SK-N-SH treated with all-trans-retinoic acid at 6 μM for 48 hours (cell line): ENCODE data around the gene HHAT.

Source experiments
- ATAC-seq: fragments of 200-7000 bp; cut with Tn5 transposase; 3 replicates; pipeline ENCODE4 v1.9.1; 2020; ENCODE audit warnings: mild to moderate bottlenecking, moderate library complexity
- ARNTL ChIP-seq: fragments of 450-650 bp; formaldehyde crosslinking; IDR thresholded peaks from 2 replicates; pipeline ENCODE4 v1.5.0; 2020; ENCODE audit warnings: low read depth, mild to moderate bottlenecking, moderate library complexity, borderline replicate concordance
- BACH2 ChIP-seq: fragments of 250-450 bp; sonication (Bioruptor Pico); IDR thresholded peaks from 2 replicates; pipeline ENCODE4 v1.9.0; 2021; ENCODE audit warnings: mild to moderate bottlenecking, borderline replicate concordance
- CSDC2 ChIP-seq: fragments of 250-450 bp; sonication (Bioruptor Pico); IDR thresholded peaks from 2 replicates; pipeline ENCODE4 v1.5.0; 2020; ENCODE audit warnings: mild to moderate bottlenecking, moderate library complexity
- GLIS3 ChIP-seq: fragments of 250-450 bp; sonication (Bioruptor Pico); IDR thresholded peaks from 2 replicates; pipeline ENCODE4 v1.5.0; 2020; ENCODE audit warnings: mild to moderate bottlenecking, moderate library complexity
- ISL1 ChIP-seq: fragments of 250-450 bp; sonication (Bioruptor Pico); IDR thresholded peaks from 2 replicates; pipeline ENCODE4 v2.1.2; 2022; ENCODE audit warnings: mild to moderate bottlenecking, moderate library complexity
- OSR1 ChIP-seq: fragments of 250-450 bp; sonication (Bioruptor Pico); IDR thresholded peaks from 2 replicates; pipeline ENCODE4 v1.8.0; 2022; ENCODE audit warnings: moderate library complexity, mild to moderate bottlenecking, inconsistent platforms
- PPARA ChIP-seq: fragments of 250-450 bp; sonication (Bioruptor Pico); IDR thresholded peaks from 2 replicates; pipeline ENCODE4 v1.5.0; 2020; ENCODE audit warnings: mild to moderate bottlenecking, borderline replicate concordance
- RARB ChIP-seq: fragments of 250-450 bp; sonication (Bioruptor Pico); IDR thresholded peaks from 2 replicates; pipeline ENCODE4 v1.8.0; 2021; ENCODE audit warnings: mild to moderate bottlenecking, moderate library complexity
- SNAI2 ChIP-seq: fragments of 250-450 bp; sonication (Bioruptor Pico); IDR thresholded peaks from 2 replicates; pipeline ENCODE4 v1.5.0; 2020; ENCODE audit warnings: mild to moderate bottlenecking, moderate library complexity
- TCF4 ChIP-seq: fragments of 250-450 bp; sonication (Bioruptor Pico); IDR thresholded peaks from 2 replicates; pipeline ENCODE4 v1.8.0; 2021; ENCODE audit warnings: mild to moderate bottlenecking, moderate library complexity, borderline replicate concordance
- TOX ChIP-seq: fragments of 250-450 bp; sonication (Bioruptor Pico); IDR thresholded peaks from 2 replicates; pipeline ENCODE4 v1.8.0; 2021; ENCODE audit warnings: mild to moderate bottlenecking, moderate library complexity, borderline replicate concordance
- ZC3H10 ChIP-seq: fragments of 250-450 bp; sonication (Bioruptor Pico); IDR thresholded peaks from 2 replicates; pipeline ENCODE4 v1.5.1; 2021; ENCODE audit warnings: mild to moderate bottlenecking, moderate library complexity
- ZFP3 ChIP-seq: fragments of 250-450 bp; sonication (Bioruptor Pico); IDR thresholded peaks from 2 replicates; pipeline ENCODE4 v1.5.0; 2020; ENCODE audit warnings: mild to moderate bottlenecking, moderate library complexity
- ZFP30 ChIP-seq: fragments of 450-650 bp; formaldehyde crosslinking; IDR thresholded peaks from 2 replicates; pipeline ENCODE4 v1.5.0; 2022; ENCODE audit warnings: mild to moderate bottlenecking, moderate library complexity
- ZNF565 ChIP-seq: fragments of 450-650 bp; formaldehyde crosslinking; conservative IDR thresholded peaks from 2 replicates; pipeline ENCODE4 v1.5.0; 2020; ENCODE audit warnings: low read depth, mild to moderate bottlenecking, moderate library complexity
- ZNF8 ChIP-seq: fragments of 450-650 bp; formaldehyde crosslinking; IDR thresholded peaks from 2 replicates; pipeline ENCODE4 v1.5.0; 2020; ENCODE audit warnings: mild to moderate bottlenecking, moderate library complexity
- TF ChIP-seq, protein P1 (sequence below): fragments of 250-450 bp; sonication (Bioruptor Pico); IDR thresholded peaks from 2 replicates; pipeline ENCODE4 v1.8.0; 2021; ENCODE audit warnings: low read depth, mild to moderate bottlenecking, moderate library complexity, borderline replicate concordance
- TF ChIP-seq, protein P2 (sequence below): fragments of 250-450 bp; sonication (Bioruptor Pico); IDR thresholded peaks from 2 replicates; pipeline ENCODE4 v1.5.1; 2021; ENCODE audit warnings: mild to moderate bottlenecking, moderate library complexity
- TF ChIP-seq, protein P3 (sequence below): fragments of 250-450 bp; sonication (Bioruptor Pico); IDR thresholded peaks from 2 replicates; pipeline ENCODE4 v1.5.1; 2020; ENCODE audit warnings: low read depth, mild to moderate bottlenecking, moderate library complexity
- TF ChIP-seq, protein P4 (sequence below): fragments of 250-450 bp; sonication (Bioruptor Pico); IDR thresholded peaks from 2 replicates; pipeline ENCODE4 v1.8.0; 2020; ENCODE audit warnings: mild to moderate bottlenecking, moderate library complexity, borderline replicate concordance

Gene HHAT

DNA sequence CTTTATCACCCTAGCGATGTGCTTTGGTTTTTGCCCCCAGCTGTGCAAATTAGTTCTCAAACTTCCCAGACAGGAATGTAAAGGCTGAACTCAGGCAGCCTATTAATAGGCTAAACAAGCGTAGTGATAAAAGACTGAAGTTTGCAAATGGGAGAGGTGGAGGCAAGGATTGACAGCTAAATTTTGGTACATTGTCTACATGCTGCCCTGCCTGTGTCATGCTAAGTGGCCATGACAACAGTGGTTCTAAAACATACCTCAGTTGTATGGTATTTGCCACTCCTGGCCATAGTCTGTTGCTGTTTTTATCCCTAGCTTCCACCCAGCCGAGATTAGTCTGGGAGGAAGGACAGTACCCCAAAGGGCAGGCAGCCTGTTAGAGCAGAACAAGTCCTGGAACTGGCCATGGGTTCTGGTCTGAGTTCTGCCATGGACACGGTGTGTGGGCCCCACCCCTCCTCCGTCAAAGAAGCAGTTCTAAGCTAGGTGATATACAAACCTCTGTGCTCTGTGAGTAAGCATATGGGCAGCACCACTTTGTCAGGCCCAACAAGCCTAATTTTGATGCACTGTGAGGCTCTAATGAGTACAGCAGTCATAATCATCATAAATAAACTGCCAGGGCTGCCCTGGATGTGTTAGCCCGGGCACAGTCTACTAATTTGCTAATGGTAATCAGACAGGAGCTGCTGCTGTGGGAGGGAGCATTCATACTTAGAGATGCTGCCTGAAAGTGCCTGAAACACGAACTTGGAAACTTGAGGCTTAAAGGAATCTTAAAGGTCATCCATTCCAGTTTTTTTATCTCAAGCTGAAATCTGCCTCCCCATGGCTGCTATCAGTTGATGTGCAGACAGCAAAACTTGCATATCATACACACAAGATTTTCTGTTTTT, 177.1 kb downstream of the HHAT start:
- ATAC-seq, result peak; percentile 73
- TF ChIP-seq ARNTL (CRISPR knock-in tag) (no peak), TCF4 (CRISPR knock-in tag) (no peak), BACH2 (CRISPR knock-in tag) (no peak), RARB (CRISPR knock-in tag) (no peak)
- TF ChIP-seq, protein P1, sequence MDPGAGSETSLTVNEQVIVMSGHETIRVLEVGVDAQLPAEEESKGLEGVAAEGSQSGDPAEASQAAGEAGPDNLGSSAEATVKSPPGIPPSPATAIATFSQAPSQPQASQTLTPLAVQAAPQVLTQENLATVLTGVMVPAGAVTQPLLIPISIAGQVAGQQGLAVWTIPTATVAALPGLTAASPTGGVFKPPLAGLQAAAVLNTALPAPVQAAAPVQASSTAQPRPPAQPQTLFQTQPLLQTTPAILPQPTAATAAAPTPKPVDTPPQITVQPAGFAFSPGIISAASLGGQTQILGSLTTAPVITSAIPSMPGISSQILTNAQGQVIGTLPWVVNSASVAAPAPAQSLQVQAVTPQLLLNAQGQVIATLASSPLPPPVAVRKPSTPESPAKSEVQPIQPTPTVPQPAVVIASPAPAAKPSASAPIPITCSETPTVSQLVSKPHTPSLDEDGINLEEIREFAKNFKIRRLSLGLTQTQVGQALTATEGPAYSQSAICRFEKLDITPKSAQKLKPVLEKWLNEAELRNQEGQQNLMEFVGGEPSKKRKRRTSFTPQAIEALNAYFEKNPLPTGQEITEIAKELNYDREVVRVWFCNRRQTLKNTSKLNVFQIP (CRISPR knock-in tag), result no peak
- TF ChIP-seq, protein P2, sequence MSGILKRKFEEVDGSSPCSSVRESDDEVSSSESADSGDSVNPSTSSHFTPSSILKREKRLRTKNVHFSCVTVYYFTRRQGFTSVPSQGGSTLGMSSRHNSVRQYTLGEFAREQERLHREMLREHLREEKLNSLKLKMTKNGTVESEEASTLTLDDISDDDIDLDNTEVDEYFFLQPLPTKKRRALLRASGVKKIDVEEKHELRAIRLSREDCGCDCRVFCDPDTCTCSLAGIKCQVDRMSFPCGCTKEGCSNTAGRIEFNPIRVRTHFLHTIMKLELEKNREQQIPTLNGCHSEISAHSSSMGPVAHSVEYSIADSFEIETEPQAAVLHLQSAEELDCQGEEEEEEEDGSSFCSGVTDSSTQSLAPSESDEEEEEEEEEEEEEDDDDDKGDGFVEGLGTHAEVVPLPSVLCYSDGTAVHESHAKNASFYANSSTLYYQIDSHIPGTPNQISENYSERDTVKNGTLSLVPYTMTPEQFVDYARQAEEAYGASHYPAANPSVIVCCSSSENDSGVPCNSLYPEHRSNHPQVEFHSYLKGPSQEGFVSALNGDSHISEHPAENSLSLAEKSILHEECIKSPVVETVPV, result no peak

DNA sequence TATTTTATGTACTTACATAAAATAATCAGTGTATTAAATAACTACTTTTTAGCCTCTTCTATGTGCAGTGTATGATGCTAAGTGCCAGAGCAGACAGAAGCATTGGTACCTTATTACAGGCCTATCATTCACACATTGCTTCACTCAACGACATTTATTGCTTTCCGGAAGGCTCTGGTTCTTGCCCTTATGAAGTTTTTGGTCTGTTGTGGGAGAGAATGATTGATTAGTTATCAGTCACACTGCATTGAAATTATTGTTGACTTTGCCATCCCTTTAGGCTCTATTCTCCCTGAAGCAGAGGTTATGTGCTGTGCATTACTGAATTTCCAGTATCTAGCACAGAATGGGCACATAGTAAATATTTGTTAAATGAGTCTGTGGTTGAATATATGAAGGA, 178.0 kb downstream of the HHAT start:
- no peak for TF ChIP-seq ISL1 (CRISPR knock-in tag)
- no peak for TF ChIP-seq ZFP30 (CRISPR knock-in tag)
- TF ChIP-seq, protein P3, sequence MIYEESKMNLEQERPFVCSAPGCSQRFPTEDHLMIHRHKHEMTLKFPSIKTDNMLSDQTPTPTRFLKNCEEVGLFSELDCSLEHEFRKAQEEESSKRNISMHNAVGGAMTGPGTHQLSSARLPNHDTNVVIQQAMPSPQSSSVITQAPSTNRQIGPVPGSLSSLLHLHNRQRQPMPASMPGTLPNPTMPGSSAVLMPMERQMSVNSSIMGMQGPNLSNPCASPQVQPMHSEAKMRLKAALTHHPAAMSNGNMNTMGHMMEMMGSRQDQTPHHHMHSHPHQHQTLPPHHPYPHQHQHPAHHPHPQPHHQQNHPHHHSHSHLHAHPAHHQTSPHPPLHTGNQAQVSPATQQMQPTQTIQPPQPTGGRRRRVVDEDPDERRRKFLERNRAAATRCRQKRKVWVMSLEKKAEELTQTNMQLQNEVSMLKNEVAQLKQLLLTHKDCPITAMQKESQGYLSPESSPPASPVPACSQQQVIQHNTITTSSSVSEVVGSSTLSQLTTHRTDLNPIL, result no peak
- no peak for TF ChIP-seq SNAI2 (CRISPR knock-in tag)
- no peak for TF ChIP-seq ZNF8 (CRISPR knock-in tag)
- no peak for TF ChIP-seq ZNF565 (CRISPR knock-in tag)
- no peak for TF ChIP-seq TCF4 (CRISPR knock-in tag)
- TF ChIP-seq TOX, result no peak
- TF ChIP-seq PPARA (CRISPR knock-in tag), result no peak
- TF ChIP-seq RARB (CRISPR knock-in tag), result no peak
- TF ChIP-seq, protein P2, result no peak
- no peak for TF ChIP-seq ARNTL (CRISPR knock-in tag)
- TF ChIP-seq BACH2 (CRISPR knock-in tag), result no peak
- TF ChIP-seq CSDC2 (CRISPR knock-in tag), result no peak
- no peak for TF ChIP-seq ZC3H10 (CRISPR knock-in tag)
- TF ChIP-seq ZFP3 (CRISPR knock-in tag), result no peak
- TF ChIP-seq, protein P4, sequence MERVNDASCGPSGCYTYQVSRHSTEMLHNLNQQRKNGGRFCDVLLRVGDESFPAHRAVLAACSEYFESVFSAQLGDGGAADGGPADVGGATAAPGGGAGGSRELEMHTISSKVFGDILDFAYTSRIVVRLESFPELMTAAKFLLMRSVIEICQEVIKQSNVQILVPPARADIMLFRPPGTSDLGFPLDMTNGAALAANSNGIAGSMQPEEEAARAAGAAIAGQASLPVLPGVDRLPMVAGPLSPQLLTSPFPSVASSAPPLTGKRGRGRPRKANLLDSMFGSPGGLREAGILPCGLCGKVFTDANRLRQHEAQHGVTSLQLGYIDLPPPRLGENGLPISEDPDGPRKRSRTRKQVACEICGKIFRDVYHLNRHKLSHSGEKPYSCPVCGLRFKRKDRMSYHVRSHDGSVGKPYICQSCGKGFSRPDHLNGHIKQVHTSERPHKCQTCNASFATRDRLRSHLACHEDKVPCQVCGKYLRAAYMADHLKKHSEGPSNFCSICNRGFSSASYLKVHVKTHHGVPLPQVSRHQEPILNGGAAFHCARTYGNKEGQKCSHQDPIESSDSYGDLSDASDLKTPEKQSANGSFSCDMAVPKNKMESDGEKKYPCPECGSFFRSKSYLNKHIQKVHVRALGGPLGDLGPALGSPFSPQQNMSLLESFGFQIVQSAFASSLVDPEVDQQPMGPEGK (CRISPR knock-in tag), result no peak
- TF ChIP-seq GLIS3 (CRISPR knock-in tag), result no peak
- ATAC-seq, result peak; percentile 38

DNA sequence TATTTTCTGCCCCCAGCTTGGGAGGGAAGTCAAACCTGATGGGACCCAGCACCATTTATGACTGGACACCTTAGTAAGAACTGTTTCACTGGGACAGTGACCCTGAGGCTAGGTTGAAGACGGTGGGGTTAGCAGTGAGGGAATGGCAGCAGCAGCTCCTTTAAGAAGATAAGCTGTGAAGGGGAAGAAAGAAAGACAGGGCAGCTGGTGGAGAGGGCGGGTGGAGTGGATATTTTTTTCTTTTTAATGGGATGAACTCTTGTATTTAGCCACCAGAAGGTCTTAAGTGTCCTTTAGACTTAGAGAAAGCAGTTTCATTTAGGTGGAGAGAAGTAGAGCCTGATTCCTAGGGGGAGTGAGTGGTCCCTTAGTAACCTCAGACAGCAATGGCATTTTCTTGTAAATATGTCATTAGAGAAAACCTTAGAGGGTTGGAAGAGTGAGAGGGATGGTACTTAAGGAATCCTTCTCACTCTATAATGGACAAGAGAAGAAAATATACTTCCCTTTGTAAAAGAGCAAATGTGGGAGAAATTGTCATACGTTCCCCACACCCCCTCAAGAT, 187.5 kb downstream of the HHAT start:
- no peak for TF ChIP-seq RARB (CRISPR knock-in tag)
- no peak for TF ChIP-seq PPARA (CRISPR knock-in tag)
- no peak for TF ChIP-seq ZNF8 (CRISPR knock-in tag)
- TF ChIP-seq, protein P4 (CRISPR knock-in tag), result no peak
- no peak for TF ChIP-seq ISL1 (CRISPR knock-in tag)
- no peak for TF ChIP-seq ZFP30 (CRISPR knock-in tag)
- no peak for TF ChIP-seq OSR1 (CRISPR knock-in tag)
- ATAC-seq, result peak; percentile 64
